ENCODE results near the gene TMEM14C.

Gene TMEM14C

DNA sequence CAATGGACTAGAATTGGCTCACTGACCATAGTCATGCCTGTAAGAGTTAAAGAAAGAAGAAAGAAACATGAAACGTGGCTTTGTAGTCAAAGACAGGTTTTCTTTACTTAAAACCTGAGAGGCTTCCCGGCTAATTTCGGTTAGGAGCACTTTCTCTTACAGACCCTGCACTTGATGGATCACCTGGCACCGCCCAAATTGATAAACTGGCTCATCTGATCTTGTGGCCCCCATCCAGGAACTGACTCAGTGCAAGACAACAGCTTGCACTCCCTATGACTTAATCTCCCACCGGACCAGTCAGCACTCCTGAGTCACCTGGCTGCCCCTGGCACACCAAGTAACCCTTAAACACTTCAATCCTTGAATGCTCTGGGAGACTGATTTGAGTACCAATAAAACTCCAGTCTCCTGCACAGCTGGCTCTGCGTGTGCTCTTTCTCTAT is 37.0 kb downstream of the TMEM14C start:
- DNase-seq (ENCODE audit: low read depth, low spot score): no peak

DNA sequence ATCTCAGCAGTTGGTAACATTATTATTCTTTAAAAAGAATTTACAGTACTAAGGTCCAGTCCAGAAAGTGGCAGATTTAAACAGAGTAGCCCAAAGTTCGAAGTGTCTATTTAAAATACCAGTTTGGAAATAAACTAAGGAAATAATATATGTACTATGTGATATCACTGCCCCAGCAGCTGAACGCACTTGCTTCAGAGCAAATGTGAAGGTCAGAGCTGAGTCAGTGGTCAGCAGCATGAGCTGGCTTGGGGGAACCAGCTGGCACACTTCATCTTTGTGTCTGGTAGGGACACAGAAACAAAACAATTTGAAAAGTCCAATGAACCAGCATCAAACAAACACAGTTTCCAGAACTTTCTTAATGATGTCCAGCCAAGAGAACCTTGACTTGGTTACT is 40.1 kb downstream of the TMEM14C start:
- DNase-seq (ENCODE audit: low read depth, low spot score): no peak

DNA sequence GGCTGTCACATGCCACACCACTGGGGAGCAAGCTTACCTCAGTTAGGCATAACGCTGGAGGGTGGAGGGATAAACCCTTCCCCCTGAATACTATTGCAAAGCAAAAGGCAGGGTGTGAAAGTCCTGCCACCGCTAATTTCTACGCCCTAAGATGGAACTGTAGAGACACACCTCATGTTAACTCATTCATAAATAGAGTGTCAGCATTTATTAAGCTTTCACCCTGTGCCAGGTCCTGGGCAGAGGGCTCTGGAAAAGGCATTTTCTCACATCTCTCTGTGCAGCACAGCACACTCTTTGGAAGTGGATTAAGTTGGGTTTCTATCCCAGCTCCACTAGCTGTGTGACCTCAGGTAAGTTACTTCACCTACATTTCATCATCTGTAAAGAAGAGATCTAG is 46.5 kb downstream of the TMEM14C start:
- DNase-seq (ENCODE audit: low read depth, low spot score): no peak

DNA sequence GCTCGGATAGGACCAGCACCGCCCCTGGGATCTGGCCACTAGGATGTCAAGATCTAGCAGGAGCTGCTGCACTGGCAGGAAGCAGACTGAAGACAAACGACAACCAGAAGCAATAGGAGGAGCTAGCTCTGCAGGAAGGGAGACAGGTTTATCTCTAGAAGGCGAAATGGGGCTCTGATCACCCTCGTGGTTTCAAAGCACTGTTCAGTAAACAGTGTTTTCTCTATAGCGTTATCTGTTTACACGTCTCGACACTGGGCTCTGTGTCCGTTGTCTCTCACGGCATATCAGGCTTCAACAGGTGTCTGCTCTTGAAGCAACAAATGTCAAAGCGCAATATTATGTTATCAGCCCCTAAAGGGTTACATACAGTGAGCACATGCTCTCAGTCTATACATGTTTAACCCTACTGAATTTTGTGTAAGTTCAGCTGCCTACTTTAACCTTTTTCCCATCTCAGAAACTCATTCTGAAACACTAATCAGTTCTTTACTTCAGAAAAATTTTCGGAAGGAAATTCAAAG is 48.6 kb downstream of the TMEM14C start:
- no peak for DNase-seq (ENCODE audit: low read depth, low spot score)

DNA sequence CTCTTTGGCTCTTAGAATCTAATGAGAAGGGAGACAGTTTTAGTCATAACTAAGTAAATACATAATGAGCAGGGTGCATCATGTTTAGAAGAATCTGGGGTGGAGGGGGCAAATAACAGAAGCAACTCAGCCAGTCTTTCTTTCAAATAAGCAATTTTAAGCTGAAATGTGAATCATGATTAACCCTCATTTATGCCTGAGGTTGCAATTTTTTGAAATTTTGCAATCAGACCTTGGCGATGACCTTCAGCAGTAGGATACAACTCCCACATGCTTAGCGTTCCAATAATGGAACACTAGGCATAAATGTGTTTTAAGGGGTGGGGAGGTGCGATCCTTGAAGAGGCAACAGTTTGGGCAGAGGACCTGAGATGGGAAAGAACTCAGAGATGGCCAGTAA is 55.4 kb downstream of the TMEM14C start:
- no peak for DNase-seq (ENCODE audit: low read depth, low spot score)

DNA sequence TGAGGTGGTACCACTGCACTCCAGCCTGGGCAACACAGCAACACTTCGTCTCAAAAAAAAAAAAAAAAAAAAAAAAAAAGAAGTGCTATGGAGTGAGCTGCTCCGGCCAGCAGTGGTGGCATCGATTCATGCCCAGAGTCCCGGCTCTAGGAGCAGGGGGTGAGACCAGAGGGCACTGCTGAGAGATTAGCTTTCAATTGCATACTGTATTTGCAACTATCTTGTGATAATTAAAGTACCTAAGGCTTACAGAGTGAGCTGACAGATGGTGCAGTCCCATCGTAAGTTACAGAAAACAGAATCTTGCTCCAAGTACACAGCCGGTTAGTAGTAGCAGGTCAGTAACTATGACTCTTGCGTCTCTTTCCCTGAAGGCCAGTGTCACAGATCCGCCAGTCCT is 56.2 kb downstream of the TMEM14C start:
- no peak for DNase-seq (ENCODE audit: low read depth, low spot score)
